HEK293 (cell line): ENCODE results near the gene FMO1.

Source experiments
- GLI2 ChIP-seq: fragments of 450-650 bp; formaldehyde crosslinking; IDR thresholded peaks from 2 replicates; pipeline ENCODE4; 2017; ENCODE audit warnings: missing biosample characterization, missing genetic modification characterization, low read depth, borderline replicate concordance
- HOXA7 ChIP-seq: sonication (generic); formaldehyde crosslinking; IDR thresholded peaks from 2 replicates; pipeline ENCODE4 v1.8.1; 2022; ENCODE audit warnings: missing genetic modification reagents, borderline replicate concordance
- IKZF3 ChIP-seq: fragments of 450-650 bp; IDR thresholded peaks from 2 replicates; pipeline ENCODE4 v1.5.0; 2018; ENCODE audit warnings: missing biosample characterization, mild to moderate bottlenecking, missing genetic modification characterization, moderate library complexity
- KLF7 ChIP-seq: fragments of 450-650 bp; formaldehyde crosslinking; IDR thresholded peaks from 2 replicates; pipeline ENCODE4 v1.5.1; 2016; ENCODE audit warnings: missing biosample characterization, missing genetic modification characterization, borderline replicate concordance
- OVOL3 ChIP-seq: fragments of 450-650 bp; formaldehyde crosslinking; IDR thresholded peaks from 2 replicates; pipeline ENCODE4 v1.5.1; 2016; ENCODE audit warnings: missing biosample characterization, missing genetic modification characterization
- PBX3 ChIP-seq: sonication (generic); formaldehyde crosslinking; IDR thresholded peaks from 2 replicates; pipeline ENCODE4 v1.8.1; 2022; ENCODE audit warnings: mild to moderate bottlenecking, moderate library complexity, missing genetic modification reagents
- SCRT1 ChIP-seq: fragments of 450-650 bp; formaldehyde crosslinking; IDR thresholded peaks from 2 replicates; pipeline ENCODE4 v1.5.1; 2016; ENCODE audit warnings: missing biosample characterization, missing genetic modification characterization, borderline replicate concordance
- SCRT2 ChIP-seq: fragments of 450-650 bp; formaldehyde crosslinking; IDR thresholded peaks from 2 replicates; pipeline ENCODE4 v1.5.1; 2016; ENCODE audit warnings: missing biosample characterization, missing genetic modification characterization
- SETDB1 ChIP-seq: IDR thresholded peaks from one replicate; pipeline ENCODE4 v1.6.1; 2017; ENCODE audit warnings: mild to moderate bottlenecking, low read length, moderate library complexity, mixed read lengths; ENCODE audit not compliant: insufficient read length
- SP2 ChIP-seq: fragments of 450-650 bp; formaldehyde crosslinking; IDR thresholded peaks from 2 replicates; pipeline ENCODE4 v1.5.1; 2016; ENCODE audit warnings: missing biosample characterization, missing genetic modification characterization
- SP3 ChIP-seq: fragments of 450-650 bp; formaldehyde crosslinking; IDR thresholded peaks from 2 replicates; pipeline ENCODE4 v1.5.1; 2016; ENCODE audit warnings: missing biosample characterization, missing genetic modification characterization
- TSHZ1 ChIP-seq: fragments of 450-650 bp; formaldehyde crosslinking; IDR thresholded peaks from 2 replicates; pipeline ENCODE4 v1.5.1; 2016; ENCODE audit warnings: missing biosample characterization, missing genetic modification characterization, borderline replicate concordance
- WT1 ChIP-seq: fragments of 450-650 bp; formaldehyde crosslinking; IDR thresholded peaks from 2 replicates; pipeline ENCODE4 v1.5.1; 2016; ENCODE audit warnings: missing biosample characterization, missing genetic modification characterization
- ZBTB8A ChIP-seq: fragments of 450-650 bp; formaldehyde crosslinking; IDR thresholded peaks from 2 replicates; pipeline ENCODE4 v1.5.1; 2016; ENCODE audit warnings: missing biosample characterization, missing genetic modification characterization
- ZEB2 ChIP-seq: fragments of 450-650 bp; formaldehyde crosslinking; IDR thresholded peaks from 2 replicates; pipeline ENCODE4 v1.5.1; 2016; ENCODE audit warnings: missing biosample characterization, missing genetic modification characterization
- ZFP41 ChIP-seq: fragments of 450-650 bp; formaldehyde crosslinking; IDR thresholded peaks from 2 replicates; pipeline ENCODE4 v1.5.1; 2016; ENCODE audit warnings: missing biosample characterization, missing genetic modification characterization, borderline replicate concordance
- ZNF121 ChIP-seq: fragments of 450-650 bp; formaldehyde crosslinking; IDR thresholded peaks from 2 replicates; pipeline ENCODE4 v1.5.1; 2016; ENCODE audit warnings: missing biosample characterization, missing genetic modification characterization
- ZNF132 ChIP-seq: fragments of 450-650 bp; formaldehyde crosslinking; IDR thresholded peaks from 2 replicates; pipeline ENCODE4 v1.5.1; 2017; ENCODE audit warnings: missing biosample characterization, missing genetic modification characterization, borderline replicate concordance
- ZNF140 ChIP-seq: fragments of 450-650 bp; formaldehyde crosslinking; IDR thresholded peaks from 2 replicates; pipeline ENCODE4 v1.5.1; 2016; ENCODE audit warnings: missing biosample characterization, missing genetic modification characterization
- ZNF146 ChIP-seq: fragments of 450-650 bp; formaldehyde crosslinking; IDR thresholded peaks from 2 replicates; pipeline ENCODE4 v1.5.1; 2016; ENCODE audit warnings: missing biosample characterization, missing genetic modification characterization
- ZNF2 ChIP-seq: fragments of 450-650 bp; formaldehyde crosslinking; IDR thresholded peaks from 2 replicates; pipeline ENCODE4 v1.5.1; 2016; ENCODE audit warnings: missing biosample characterization, missing genetic modification characterization
- ZNF280D ChIP-seq: fragments of 450-650 bp; formaldehyde crosslinking; IDR thresholded peaks from 2 replicates; pipeline ENCODE4 v1.5.1; 2016; ENCODE audit warnings: missing biosample characterization, missing genetic modification characterization
- ZNF302 ChIP-seq: fragments of 450-650 bp; formaldehyde crosslinking; IDR thresholded peaks from 2 replicates; pipeline ENCODE4 v1.5.1; 2016; ENCODE audit warnings: missing biosample characterization, missing genetic modification characterization, low read depth
- ZNF350 ChIP-seq: fragments of 450-650 bp; formaldehyde crosslinking; IDR thresholded peaks from 2 replicates; pipeline ENCODE4 v1.5.0; 2017; ENCODE audit warnings: missing biosample characterization, mild to moderate bottlenecking, missing genetic modification characterization
- ZNF391 ChIP-seq: fragments of 450-650 bp; formaldehyde crosslinking; IDR thresholded peaks from 2 replicates; pipeline ENCODE4 v1.5.1; 2016; ENCODE audit warnings: low read depth, missing biosample characterization, missing genetic modification characterization, borderline replicate concordance
- ZNF544 ChIP-seq: fragments of 450-650 bp; formaldehyde crosslinking; IDR thresholded peaks from 2 replicates; pipeline ENCODE4 v1.5.0; 2017; ENCODE audit warnings: missing biosample characterization, missing genetic modification characterization
- ZNF548 ChIP-seq: fragments of 450-650 bp; formaldehyde crosslinking; IDR thresholded peaks from 2 replicates; pipeline ENCODE4 v1.5.1; 2016; ENCODE audit warnings: missing biosample characterization, missing genetic modification characterization
- ZNF623 ChIP-seq: fragments of 450-650 bp; formaldehyde crosslinking; IDR thresholded peaks from 2 replicates; pipeline ENCODE4 v1.5.1; 2016; ENCODE audit warnings: missing biosample characterization, missing genetic modification characterization
- ZNF624 ChIP-seq: fragments of 450-650 bp; formaldehyde crosslinking; IDR thresholded peaks from 2 replicates; pipeline ENCODE4 v1.5.1; 2017; ENCODE audit warnings: missing biosample characterization, missing genetic modification characterization
- ZNF670 ChIP-seq: fragments of 450-650 bp; formaldehyde crosslinking; IDR thresholded peaks from 2 replicates; pipeline ENCODE4 v1.5.1; 2016; ENCODE audit warnings: missing biosample characterization, missing genetic modification characterization, low read depth
- ZNF830 ChIP-seq: fragments of 450-650 bp; IDR thresholded peaks from 2 replicates; pipeline ENCODE4 v1.5.0; 2018; ENCODE audit warnings: missing biosample characterization, missing genetic modification characterization, low read depth, mild to moderate bottlenecking, moderate library complexity
- ZNF837 ChIP-seq: fragments of 450-650 bp; formaldehyde crosslinking; IDR thresholded peaks from 2 replicates; pipeline ENCODE4 v1.5.1; 2016; ENCODE audit warnings: missing biosample characterization, missing genetic modification characterization
- TF ChIP-seq, protein P1 (sequence below): fragments of 450-650 bp; formaldehyde crosslinking; IDR thresholded peaks from 2 replicates; pipeline ENCODE4 v1.5.1; 2016; ENCODE audit warnings: missing biosample characterization, missing genetic modification characterization

The FMO1 gene

DNA sequence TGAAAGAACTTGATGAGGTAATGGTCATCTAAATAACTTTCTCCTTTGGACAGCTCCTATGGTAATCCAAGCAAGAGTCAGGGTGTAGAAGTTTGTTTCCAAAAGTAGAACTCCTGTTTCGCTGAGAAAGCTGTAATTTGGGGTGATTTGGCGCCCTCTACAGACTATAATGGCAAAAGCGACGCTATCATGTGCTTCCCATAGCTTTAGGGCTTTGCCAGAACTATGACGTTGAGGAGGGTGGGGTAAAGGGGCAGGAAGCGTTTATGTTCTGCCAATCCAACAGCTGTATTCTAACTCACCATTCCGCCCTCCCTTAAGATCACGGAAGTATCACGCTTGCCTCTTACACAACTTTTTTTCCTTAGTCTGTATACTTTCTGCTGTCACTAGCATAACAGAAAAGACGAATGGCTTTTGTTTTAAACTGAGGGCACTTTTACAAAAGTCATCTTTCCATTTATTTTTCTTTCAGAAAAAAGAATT is 65.6 kb downstream of the FMO1 start, which contains the start of gene FMO4 (continued):
- TF ChIP-seq, protein P1, sequence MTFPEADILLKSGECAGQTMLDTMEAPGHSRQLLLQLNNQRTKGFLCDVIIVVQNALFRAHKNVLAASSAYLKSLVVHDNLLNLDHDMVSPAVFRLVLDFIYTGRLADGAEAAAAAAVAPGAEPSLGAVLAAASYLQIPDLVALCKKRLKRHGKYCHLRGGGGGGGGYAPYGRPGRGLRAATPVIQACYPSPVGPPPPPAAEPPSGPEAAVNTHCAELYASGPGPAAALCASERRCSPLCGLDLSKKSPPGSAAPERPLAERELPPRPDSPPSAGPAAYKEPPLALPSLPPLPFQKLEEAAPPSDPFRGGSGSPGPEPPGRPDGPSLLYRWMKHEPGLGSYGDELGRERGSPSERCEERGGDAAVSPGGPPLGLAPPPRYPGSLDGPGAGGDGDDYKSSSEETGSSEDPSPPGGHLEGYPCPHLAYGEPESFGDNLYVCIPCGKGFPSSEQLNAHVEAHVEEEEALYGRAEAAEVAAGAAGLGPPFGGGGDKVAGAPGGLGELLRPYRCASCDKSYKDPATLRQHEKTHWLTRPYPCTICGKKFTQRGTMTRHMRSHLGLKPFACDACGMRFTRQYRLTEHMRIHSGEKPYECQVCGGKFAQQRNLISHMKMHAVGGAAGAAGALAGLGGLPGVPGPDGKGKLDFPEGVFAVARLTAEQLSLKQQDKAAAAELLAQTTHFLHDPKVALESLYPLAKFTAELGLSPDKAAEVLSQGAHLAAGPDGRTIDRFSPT (tag by site-specific recombination), result no peak
- TF ChIP-seq SP2 (tag by site-specific recombination) (peak; percentile 75), ZNF391 (tag by site-specific recombination) (no peak), SCRT1 (tag by site-specific recombination) (no peak), ZNF548 (tag by site-specific recombination) (no peak), WT1 (no peak), ZNF2 (tag by site-specific recombination) (no peak), ZNF140 (tag by site-specific recombination) (no peak), ZBTB8A (no peak), ZNF544 (tag by site-specific recombination) (no peak), ZNF624 (tag by site-specific recombination) (no peak), GLI2 (tag by site-specific recombination) (no peak), PBX3 (CRISPR knock-in tag) (no peak), ZFP41 (tag by site-specific recombination) (no peak), ZNF121 (tag by site-specific recombination) (no peak), ZNF670 (tag by site-specific recombination) (no peak), TSHZ1 (tag by site-specific recombination) (no peak), ZNF830 (tag by site-specific recombination) (no peak), ZEB2 (tag by site-specific recombination) (no peak), SP3 (peak; percentile 60), IKZF3 (no peak), ZNF302 (tag by site-specific recombination) (no peak), HOXA7 (CRISPR knock-in tag) (no peak), ZNF146 (tag by site-specific recombination) (no peak), ZNF132 (tag by site-specific recombination) (no peak), ZNF280D (no peak), SETDB1 (no peak), ZNF350 (tag by site-specific recombination) (no peak), SCRT2 (tag by site-specific recombination) (no peak), ZNF837 (tag by site-specific recombination) (no peak), OVOL3 (tag by site-specific recombination) (no peak), ZNF623 (tag by site-specific recombination) (no peak), KLF7 (tag by site-specific recombination) (no peak)
